ENCODE data around the gene SLC17A7. TPM values are rescaled to one million over a fixed set of nuclear protein-coding genes. Genes with fewer than 3 reads are reported as not detected.

The SLC17A7 gene
- total RNA-seq (2021; fragmentation: NEBNext Ultra II Directional; extraction: Animal tissue kit (Norgen Biotek cat#: 25700)), result 2.3 and 3.0 TPM in 2 replicates
- polyA plus RNA-seq (2011; rRNA removed), result 2.7 and 4.7 TPM in 2 replicates
- 2.8 TPM for polyA plus RNA-seq (2011; cell fraction: cytosol; rRNA removed)
- polyA plus RNA-seq (2011; cell fraction: nucleus; rRNA removed), result 4.6 TPM
- polyA plus RNA-seq (2012, experiment 1 of 2), result 1.8 to 2.6 TPM (median 2.5 TPM) in 4 replicates
- polyA plus RNA-seq (2012, experiment 2 of 2), result 1.9 TPM
- 3.2 TPM for polyA plus RNA-seq (2013, experiment 1 of 2)
- polyA plus RNA-seq (2013, experiment 2 of 2), result 3.5 TPM
- 1.1 and 1.7 TPM in 2 replicates for polyA minus RNA-seq (2011; rRNA and poly(A)+ RNA removed)
- 2.6 TPM for polyA minus RNA-seq (2011; cell fraction: cytosol; rRNA and poly(A)+ RNA removed)
- 3.5 TPM for polyA minus RNA-seq (2011; cell fraction: nucleus; rRNA and poly(A)+ RNA removed)
- long read RNA-seq, experiment 1, partial matches to known transcripts, result 1 of 5 reads
- long read RNA-seq, experiment 1, other reads (novel, unspliced or antisense), result 3 of 5 reads
- long read RNA-seq, experiment 2, result 0 reads

GRCh38 chr19:49441210-49441959 lies at the start of gene SLC17A7:
TSS of gene SLC17A7 (minus strand) at chr19:49441527. CDS start at chr19:49441379, 148 bp downstream.
- H4K20me1 ChIP-seq (replicated peaks in 1 of 2; ENCODE audit: control insufficient read depth in 1 of 2, insufficient read depth in 2 of 2, low read length in 2 of 2), result no peaks in the 10 kb centered on the region
- peak within 1 kb of the TSS; percentile 39 to 57 (median 50) for H3K4me3 ChIP-seq (ENCODE audit: extremely low read depth in 1 of 4, insufficient read depth in 2 of 4, low read depth in 3 of 4, low read length in 4 of 4)
- 0 out of 7 replicates have a peak within 1 kb of the TSS, but pooled peaks of 1 of the 4 experiments have one; percentile 13 for H3K9ac ChIP-seq (replicated peaks in 1 of 4; ENCODE audit: extremely low read depth in 1 of 4, low read depth in 3 of 4, low read length in 3 of 4)
- peaks cover 25 to 47% (median 43%) of the 10 kb centered on the region in 4 experiments for H3K27me3 ChIP-seq (replicated peaks in 1 of 4; ENCODE audit: control insufficient read depth in 3 of 4, extremely low read depth in 1 of 4, insufficient read depth in 3 of 4, low read length in 3 of 4)
- no peaks in the 10 kb centered on the region for H3K79me1 ChIP-seq (ENCODE audit: low read depth, low read length)
- peaks cover 0 to 10% (median 7%) of the 10 kb centered on the region in 4 experiments; a peak in 4 of 7 replicates for H3K4me1 ChIP-seq (replicated peaks in 1 of 4; ENCODE audit: control insufficient read depth in 3 of 4, insufficient read depth in 4 of 4, low read length in 3 of 4)
- H2AK5ac ChIP-seq (ENCODE audit: low read depth, low read length), result no peak within 1 kb of the TSS
- no peak within 1 kb of the TSS for H2BK15ac ChIP-seq (ENCODE audit: low read length)
- peak within 1 kb of the TSS; percentile 63; the same call in 1 of the 2 replicates for H2BK12ac ChIP-seq (ENCODE audit: low read depth, low read length)
- ChIA-PET CTCF (ENCODE audit: partially characterized antibody) (interaction anchor here (0.9 to 7.9 kb wide), 9 partner anchors 9 to 74 kb away, joined by 3 to 88 read pairs (median 7); partner anchors contain the start of genes GFY and PIH1D1), POLR2A (ENCODE audit: partially characterized antibody) (interaction anchor here (0.7 to 4.1 kb wide), 7 partner anchors 9 to 179 kb away, joined by 3 to 13 read pairs (median 3); partner anchors contain the start of genes ALDH16A1 and PIH1D1)
- no peak within 1 kb of the TSS for H3K4ac ChIP-seq (replicated peaks; ENCODE audit: insufficient read length, low read depth, low read length)
- peak within 1 kb of the TSS; percentile 95; the same call in 1 of the 2 replicates for H2AFZ ChIP-seq (ENCODE audit: low read length)
- DNase-seq (ENCODE audit: low read depth in 1 of 2, low spot score in 2 of 2), result peak in 1 of 2 experiments; percentile 82
- no peak within 1 kb of the TSS for H2BK20ac ChIP-seq (ENCODE audit: low read length)
- no peak within 1 kb of the TSS for H3K27ac ChIP-seq (ENCODE audit: low read depth, low read length)
- no peak within 1 kb of the TSS for H4K5ac ChIP-seq (ENCODE audit: insufficient read length, low read depth, low read length)
- WGBS, 2 experiments (ENCODE audit: extremely low coverage in 1 of 2, insufficient coverage in 1 of 2, insufficient read length in 1 of 2, insufficient replicate concordance in 2 of 2, low coverage in 1 of 2, low lambda C conversion rate in 2 of 2, missing lambda C conversion rate in 1 of 2), result 5% methylated on average over 31 of the region's 56 CpGs; no CpG with 5 or more reads in 1 of the 2 experiments
- peak within 1 kb of the TSS; percentile 55; the same call in 1 of the 2 replicates for H2BK5ac ChIP-seq (ENCODE audit: low read depth, low read length)
- no peak within 1 kb of the TSS for H3K56ac ChIP-seq (replicated peaks; ENCODE audit: insufficient read length, low read depth, low read length)
- no peaks in the 10 kb centered on the region for H3K9me3 ChIP-seq (ENCODE audit: insufficient read depth in 2 of 2, low read depth in 1 of 2, low read length in 1 of 2)
- no peak within 1 kb of the TSS for H2BK120ac ChIP-seq (replicated peaks; ENCODE audit: low read depth, low read length)
- H3K23me2 ChIP-seq (ENCODE audit: low read depth, low read length), result peaks cover 20% of the 10 kb centered on the region; the same call in 1 of the 2 replicates
- no peak within 1 kb of the TSS for H4K91ac ChIP-seq (replicated peaks; ENCODE audit: insufficient read length, low read length)
- H3K23ac ChIP-seq (ENCODE audit: insufficient read length), result no peak within 1 kb of the TSS
- no peak within 1 kb of the TSS for H3K14ac ChIP-seq (ENCODE audit: insufficient read length)
- peak within 1 kb of the TSS; percentile 53 to 73 for H3K4me2 ChIP-seq (ENCODE audit: insufficient read depth in 1 of 2, low read depth in 2 of 2, low read length in 2 of 2)
- no peak for FAIRE-seq
- no peak within 1 kb of the TSS; the same call in 1 of the 2 replicates for H4K8ac ChIP-seq (ENCODE audit: extremely low read depth, insufficient read depth, low read length)
- no peaks in the 10 kb centered on the region for H3K79me2 ChIP-seq (ENCODE audit: control insufficient read depth in 1 of 2, insufficient read depth in 2 of 2, low read length in 2 of 2)
- H3K18ac ChIP-seq (ENCODE audit: extremely low read depth, low read length), result peak within 1 kb of the TSS; percentile 3
- peaks cover 0 to 2% (median under 1%) of the 10 kb centered on the region in 4 experiments; a peak in 3 of 8 replicates for H3K36me3 ChIP-seq (ENCODE audit: control insufficient read depth in 2 of 4, insufficient read depth in 4 of 4, low read length in 3 of 4)
- TF ChIP-seq SP1 (IDR thresholded peaks at IDR 0.05; ENCODE audit: low read depth, low read length) (0 out of 2 replicates have a peak, but pooled peaks have one; percentile 35), MAFK (IDR thresholded peaks at IDR 0.05; ENCODE audit: low read depth, low read length) (no peak), CTCF (IDR thresholded peaks at IDR 0.05; ENCODE audit: control extremely low read depth in 1 of 3, insufficient read depth in 1 of 3, low read depth in 1 of 3, low read length in 3 of 3) (peak in 1 of 3 experiments; percentile 1; a peak in 1 of 4 replicates), KDM4A (IDR thresholded peaks at IDR 0.05; ENCODE audit: low read depth, low read length, severe bottlenecking) (peak; percentile 30), PHF8 (conservative IDR thresholded peaks at IDR 0.05; ENCODE audit: low read depth, low read length) (0 out of 2 replicates have a peak, but pooled peaks have one; percentile 44)
